ENCODE results near the gene NKAIN2.

The NKAIN2 gene

GRCh38 chr6:123940551-123940950, 136.9 kb downstream of the NKAIN2 start:
- H3K4me3 ChIP-seq (ENCODE audit: low read depth, low read length), result no peak overlapping the region
- DNase-seq (ENCODE audit: low read depth), result no peak
- TF ChIP-seq, protein P1, sequence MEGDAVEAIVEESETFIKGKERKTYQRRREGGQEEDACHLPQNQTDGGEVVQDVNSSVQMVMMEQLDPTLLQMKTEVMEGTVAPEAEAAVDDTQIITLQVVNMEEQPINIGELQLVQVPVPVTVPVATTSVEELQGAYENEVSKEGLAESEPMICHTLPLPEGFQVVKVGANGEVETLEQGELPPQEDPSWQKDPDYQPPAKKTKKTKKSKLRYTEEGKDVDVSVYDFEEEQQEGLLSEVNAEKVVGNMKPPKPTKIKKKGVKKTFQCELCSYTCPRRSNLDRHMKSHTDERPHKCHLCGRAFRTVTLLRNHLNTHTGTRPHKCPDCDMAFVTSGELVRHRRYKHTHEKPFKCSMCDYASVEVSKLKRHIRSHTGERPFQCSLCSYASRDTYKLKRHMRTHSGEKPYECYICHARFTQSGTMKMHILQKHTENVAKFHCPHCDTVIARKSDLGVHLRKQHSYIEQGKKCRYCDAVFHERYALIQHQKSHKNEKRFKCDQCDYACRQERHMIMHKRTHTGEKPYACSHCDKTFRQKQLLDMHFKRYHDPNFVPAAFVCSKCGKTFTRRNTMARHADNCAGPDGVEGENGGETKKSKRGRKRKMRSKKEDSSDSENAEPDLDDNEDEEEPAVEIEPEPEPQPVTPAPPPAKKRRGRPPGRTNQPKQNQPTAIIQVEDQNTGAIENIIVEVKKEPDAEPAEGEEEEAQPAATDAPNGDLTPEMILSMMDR (IDR thresholded peaks at IDR 0.05; ENCODE audit: low read depth, low read length, missing control alignments), result no peak

GRCh38 chr6:123941855-123942254, 138.2 kb downstream of the NKAIN2 start:
- TF ChIP-seq, protein P1 (IDR thresholded peaks at IDR 0.05; ENCODE audit: low read depth, low read length, missing control alignments), result no peak
- no peak for DNase-seq (ENCODE audit: low read depth)
- H3K4me3 ChIP-seq (ENCODE audit: low read depth, low read length), result no peak overlapping the region

DNA sequence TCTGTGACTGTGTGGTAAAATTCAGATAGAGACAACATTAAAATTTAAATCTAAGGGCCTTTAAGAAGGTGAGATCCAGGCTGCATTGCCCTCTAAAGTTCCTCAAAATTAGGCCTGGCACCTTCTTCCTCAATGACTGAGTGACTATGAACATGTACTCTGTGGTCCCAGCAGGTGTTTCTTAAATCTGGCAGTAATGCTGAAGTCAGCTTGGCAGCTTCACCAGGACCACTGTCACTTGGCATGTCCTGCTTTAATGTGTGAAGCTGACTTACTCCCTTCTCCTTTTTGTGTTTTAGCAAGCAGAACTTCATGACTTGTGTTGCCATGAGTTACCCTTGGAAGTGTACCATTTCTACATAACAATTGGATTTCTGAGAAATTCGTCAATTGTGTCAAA, 141.7 kb downstream of the NKAIN2 start:
- TF ChIP-seq, protein P1 (IDR thresholded peaks at IDR 0.05; ENCODE audit: low read depth, low read length, missing control alignments), result no peak
- DNase-seq (ENCODE audit: low read depth), result no peak
- no peak overlapping the region for H3K4me3 ChIP-seq (ENCODE audit: low read depth, low read length)

DNA sequence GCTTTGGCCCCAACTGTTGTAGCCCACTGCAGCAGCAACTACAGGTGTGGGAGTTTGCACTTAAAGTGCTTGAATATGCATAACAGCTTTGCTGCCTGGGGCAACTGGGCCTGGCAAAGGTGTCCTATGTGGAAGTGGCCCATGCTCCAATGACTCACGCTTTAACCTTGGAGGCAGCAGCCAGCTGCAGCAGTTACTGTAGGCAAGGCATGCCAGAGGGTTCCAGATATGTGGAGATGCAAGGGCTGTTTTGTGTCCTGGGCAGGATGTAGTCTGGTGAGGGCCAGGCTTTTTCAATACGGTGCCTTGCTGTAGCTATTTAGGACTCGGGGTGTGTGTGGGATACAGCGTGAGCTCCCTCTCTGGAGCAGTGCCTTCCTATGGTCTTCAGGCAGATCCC, 150.3 kb downstream of the NKAIN2 start:
- H3K4me3 ChIP-seq (ENCODE audit: low read depth, low read length), result no peak overlapping the region
- DNase-seq (ENCODE audit: low read depth), result no peak
- TF ChIP-seq, protein P1 (IDR thresholded peaks at IDR 0.05; ENCODE audit: low read depth, low read length, missing control alignments), result no peak

- no peak overlapping the region for H3K4me3 ChIP-seq (ENCODE audit: low read depth, low read length)
- DNase-seq (ENCODE audit: low read depth), result no peak
- TF ChIP-seq, protein P1 (IDR thresholded peaks at IDR 0.05; ENCODE audit: low read depth, low read length, missing control alignments), result no peak
These were observed 153.0 kb downstream of the NKAIN2 start for GRCh38 chr6:123956492-123957139.

- DNase-seq (ENCODE audit: low read depth), result no peak
- TF ChIP-seq, protein P1 (IDR thresholded peaks at IDR 0.05; ENCODE audit: low read depth, low read length, missing control alignments), result no peak
- H3K4me3 ChIP-seq (ENCODE audit: low read depth, low read length), result no peak overlapping the region
These were observed 158.8 kb downstream of the NKAIN2 start for GRCh38 chr6:123962508-123962907.

DNA sequence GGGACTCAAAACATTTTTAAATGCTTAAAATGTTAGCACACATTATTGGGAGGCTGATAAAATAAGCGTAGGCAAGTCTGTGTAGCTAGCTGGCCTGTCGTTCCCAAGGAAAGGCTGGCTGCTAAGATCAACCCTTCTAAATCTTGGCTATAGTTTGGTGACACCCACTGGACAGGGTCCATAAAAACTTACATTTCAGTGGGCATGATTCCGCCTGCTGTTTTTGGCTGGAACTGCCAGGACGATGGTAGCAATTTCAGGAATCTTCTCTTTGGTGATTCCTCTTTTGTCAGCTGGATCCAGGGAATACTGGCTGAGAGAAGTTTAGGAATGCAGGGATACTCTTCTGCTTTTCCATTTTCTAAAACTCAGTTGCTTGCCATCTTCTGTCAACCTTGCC, 162.2 kb downstream of the NKAIN2 start:
- TF ChIP-seq, protein P1 (IDR thresholded peaks at IDR 0.05; ENCODE audit: low read depth, low read length, missing control alignments), result no peak
- H3K4me3 ChIP-seq (ENCODE audit: low read depth, low read length), result no peak overlapping the region
- DNase-seq (ENCODE audit: low read depth), result no peak
